ENCODE measurements around the gene LUM.

Gene LUM, protein sequence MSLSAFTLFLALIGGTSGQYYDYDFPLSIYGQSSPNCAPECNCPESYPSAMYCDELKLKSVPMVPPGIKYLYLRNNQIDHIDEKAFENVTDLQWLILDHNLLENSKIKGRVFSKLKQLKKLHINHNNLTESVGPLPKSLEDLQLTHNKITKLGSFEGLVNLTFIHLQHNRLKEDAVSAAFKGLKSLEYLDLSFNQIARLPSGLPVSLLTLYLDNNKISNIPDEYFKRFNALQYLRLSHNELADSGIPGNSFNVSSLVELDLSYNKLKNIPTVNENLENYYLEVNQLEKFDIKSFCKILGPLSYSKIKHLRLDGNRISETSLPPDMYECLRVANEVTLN

DNA sequence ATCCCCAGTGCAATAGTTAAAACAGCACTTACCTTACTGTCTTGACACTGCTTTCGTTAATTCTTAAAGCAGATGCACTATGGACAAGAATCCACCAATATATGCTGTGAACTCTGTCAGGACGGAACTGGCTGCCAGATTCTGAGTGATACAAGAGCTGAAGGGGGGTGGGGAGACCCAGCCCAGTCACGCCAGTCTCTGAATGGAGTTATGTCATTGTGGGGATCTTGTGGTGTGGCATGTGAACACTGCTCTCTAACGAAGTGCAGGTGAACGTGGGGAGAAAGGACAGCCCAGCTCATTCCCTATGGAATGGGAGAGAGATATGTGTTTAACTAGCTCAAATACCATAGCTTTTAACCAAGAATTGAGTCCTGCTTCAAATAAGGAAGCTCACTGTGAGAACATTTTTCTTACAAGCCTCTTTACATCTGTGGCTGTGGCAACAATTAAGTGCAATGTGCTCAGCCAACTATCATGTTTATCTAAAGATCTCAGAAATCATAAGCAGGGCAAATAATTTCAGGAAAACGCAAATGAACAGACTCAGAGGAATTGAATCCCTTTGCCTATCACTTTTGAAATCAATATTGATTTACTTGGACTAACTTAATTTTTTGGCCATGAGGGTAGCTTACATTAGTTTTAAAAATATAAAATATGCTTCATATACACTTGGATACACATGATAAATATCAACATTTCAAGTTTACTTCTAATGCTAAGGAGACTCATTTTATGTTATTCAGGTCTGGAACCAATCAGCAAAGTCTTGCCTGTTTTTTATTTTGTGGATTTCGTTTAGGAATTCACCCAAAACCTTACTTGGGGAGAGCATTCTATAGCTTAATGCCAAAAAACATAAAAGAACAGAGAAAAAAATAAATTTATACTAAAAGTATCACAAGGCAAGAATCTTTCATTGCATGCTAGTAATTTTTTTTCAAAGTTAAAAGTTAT is at the start of gene LUM:
TSS of gene LUM (minus strand) at position 129 of the 960 bp plus-strand sequence. CDS start 2,515 bp downstream, outside the sequence.
- DNase-seq, result no peak

DNA sequence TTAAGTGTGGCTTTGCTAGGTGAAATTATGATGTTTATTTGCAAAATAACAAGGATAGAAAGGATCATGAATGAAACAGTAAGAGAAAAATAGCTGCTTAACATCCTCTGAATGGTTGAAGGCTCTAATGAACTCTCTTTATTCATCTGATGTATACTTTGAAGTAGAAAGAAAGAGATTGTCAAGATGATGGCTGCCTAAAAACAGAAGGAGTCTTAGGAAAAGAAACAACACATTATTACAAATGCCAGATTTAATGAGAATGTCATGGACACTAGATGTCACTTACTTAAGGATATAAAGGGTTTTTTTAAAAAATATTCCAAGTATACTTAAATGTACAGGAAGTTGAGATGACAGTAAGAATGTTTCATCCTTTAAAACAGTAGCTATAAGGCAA is 49.7 kb upstream of the LUM start:
- DNase-seq, result no peak

DNA sequence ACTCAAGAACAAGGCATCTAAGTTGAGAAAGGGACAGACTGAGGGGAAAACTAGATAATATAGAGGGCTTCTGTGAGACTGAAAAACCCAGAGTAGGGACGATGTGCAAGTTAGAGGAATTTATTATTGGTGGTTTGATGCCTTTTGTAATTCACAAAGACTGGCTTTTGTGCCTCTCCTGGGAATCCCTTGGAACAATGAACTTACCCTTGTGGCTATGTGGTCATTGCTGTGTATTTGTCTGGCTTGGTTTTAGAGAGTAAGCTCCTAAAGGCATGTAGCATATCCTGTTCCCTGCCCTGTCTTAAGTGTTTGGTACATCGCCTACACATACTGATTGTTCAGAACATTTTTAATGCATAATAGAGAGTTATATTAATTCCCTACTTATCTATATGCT is 44.7 kb upstream of the LUM start:
- DNase-seq, result no peak

DNA sequence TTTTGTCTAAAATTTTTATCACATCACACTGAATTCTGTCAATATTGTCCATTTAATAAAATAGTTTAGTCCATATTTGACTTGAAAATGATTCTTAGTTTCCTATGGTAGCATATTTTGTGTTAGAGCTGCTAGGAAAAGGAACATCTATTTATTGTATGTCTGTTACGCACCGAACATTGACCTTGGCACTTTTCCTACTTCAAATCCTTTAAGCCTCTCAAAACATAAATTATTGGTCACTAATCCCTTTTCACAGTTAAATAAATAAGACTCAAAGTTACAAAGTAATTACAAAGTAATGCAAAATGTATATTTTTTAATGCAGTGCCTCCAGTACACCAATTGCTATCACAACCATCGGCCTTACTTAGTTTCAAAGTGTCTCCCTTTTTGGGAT is 42.8 kb upstream of the LUM start:
- no peak for DNase-seq

DNA sequence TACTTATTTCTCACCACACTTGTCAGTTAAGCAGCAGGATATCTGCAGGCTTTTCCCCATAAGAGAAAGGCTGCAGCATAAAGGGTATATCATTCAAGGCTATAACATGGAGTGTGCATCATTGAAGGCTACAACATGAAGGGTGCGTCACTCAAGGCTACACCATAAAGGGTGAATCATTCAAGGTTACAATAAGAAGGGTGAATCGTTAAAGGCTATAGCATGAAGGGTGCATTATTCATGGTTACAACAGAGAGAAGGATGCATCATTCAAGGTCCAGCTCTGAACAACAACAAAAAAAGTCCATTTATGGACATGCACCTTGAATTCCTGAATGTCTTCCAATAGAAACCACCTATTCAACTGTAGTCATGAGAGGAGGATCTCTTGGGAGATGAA is 32.8 kb upstream of the LUM start:
- DNase-seq, result no peak

GRCh38 chr12:91143206-91143605 is 31.9 kb upstream of the LUM start:
- no peak for DNase-seq

- no peak for DNase-seq
Observed at GRCh38 chr12:91142221-91142631, 30.9 kb upstream of the LUM start.

DNA sequence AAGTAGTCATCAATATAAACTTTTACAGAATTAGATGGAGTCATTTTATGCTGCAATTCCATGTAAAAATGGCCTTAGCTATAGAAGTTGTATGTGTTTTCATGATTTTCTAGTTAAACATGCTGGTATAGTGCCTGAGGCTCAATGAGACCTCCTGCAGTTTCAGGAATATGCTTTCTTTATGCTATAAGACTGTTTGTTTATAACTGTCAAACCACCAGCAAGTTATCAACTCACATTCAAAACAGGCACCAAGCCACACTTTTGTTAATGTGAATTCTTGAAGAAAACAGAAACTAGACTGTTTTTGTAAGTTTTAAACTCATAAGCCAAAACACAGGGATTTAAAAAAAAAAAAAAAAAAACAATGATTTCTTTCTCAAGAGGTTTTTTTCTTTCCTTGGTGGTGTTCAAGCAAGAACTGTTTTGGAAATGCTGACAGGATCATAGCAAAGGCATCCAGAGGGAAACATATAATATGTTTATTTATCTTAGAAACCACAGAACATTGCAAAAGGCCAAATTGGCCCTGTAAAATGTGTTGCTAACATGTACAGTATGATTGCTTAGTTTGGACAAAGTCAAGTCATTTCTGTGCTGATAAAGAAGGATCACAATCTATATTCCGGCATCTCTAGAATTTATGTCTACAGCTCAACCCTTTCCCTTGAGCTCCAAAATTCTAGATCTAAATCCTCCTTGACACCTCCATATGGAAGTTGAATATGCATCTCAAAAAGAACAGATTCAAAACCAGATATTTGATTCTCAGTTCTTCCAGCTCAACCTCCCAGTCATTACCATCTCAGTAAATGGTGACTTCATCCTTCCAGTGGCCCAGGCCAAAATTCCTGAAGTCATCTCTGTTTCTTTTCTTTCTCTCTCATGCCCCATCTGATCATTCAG is 29.0 kb upstream of the LUM start:
- DNase-seq, result no peak

- DNase-seq, result no peak
Observed at GRCh38 chr12:91139286-91139685, 28.0 kb upstream of the LUM start.

- DNase-seq, result no peak
Observed at GRCh38 chr12:91138337-91138920, 27.1 kb upstream of the LUM start.

GRCh38 chr12:91133871-91134270 is 22.6 kb upstream of the LUM start:
- DNase-seq, result no peak

DNA sequence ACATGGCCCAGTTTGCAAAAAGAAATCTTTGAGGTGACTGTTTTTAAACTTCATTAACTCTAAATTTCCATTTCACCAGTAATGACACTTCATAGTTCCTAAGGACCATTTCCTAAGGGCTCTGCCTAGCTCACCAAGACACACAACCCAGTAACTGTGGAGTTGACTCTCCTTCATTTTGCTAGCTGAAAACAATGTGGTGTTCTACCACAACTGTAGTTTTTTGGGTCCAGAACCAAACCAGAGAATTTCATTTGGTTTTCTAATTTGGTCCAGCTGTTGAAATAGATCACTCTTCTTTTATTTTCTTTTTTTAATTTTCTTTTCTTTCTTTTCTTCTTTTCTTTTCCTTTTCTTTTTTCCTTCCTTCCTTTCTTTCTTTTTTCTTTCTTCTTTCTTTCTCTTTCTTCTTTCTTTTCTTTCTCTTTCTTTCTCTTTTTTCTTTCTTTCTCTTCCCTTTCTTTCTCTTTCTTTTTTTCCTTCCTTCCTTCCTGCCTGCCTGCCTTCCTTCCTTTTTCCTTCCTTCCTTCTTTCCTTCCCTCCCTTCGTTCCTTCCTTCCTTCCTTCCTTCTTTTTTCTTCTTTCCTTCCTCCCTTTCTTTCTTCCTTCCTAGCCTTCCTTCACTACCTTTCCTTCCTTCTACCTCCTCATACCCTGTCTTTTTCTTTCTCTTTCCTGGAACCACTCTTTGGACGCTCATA is 18.5 kb upstream of the LUM start:
- no peak for DNase-seq

DNA sequence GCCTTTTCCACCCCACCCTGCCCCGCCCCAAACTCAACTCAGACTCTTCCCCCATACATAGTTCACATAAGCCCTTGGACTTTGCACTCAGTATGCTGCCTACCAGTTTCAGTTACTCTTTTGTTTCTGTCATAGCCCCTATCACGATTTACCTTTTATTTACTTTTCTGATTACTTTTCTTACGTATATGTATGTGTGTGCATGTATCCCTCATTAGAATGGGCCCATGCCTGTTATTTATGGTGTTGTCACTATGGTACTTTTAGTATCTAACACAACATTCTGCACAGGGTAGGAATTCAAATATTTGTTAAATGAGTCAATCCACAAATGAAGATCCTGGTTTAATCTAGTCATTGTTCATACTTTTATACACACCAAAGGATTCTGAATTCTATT is 16.5 kb upstream of the LUM start:
- no peak for DNase-seq

- no peak for DNase-seq
Observed at GRCh38 chr12:91127306-91127705, 16.0 kb upstream of the LUM start.

- DNase-seq, result no peak
Observed at GRCh38 chr12:91126516-91126915, 15.2 kb upstream of the LUM start.

DNA sequence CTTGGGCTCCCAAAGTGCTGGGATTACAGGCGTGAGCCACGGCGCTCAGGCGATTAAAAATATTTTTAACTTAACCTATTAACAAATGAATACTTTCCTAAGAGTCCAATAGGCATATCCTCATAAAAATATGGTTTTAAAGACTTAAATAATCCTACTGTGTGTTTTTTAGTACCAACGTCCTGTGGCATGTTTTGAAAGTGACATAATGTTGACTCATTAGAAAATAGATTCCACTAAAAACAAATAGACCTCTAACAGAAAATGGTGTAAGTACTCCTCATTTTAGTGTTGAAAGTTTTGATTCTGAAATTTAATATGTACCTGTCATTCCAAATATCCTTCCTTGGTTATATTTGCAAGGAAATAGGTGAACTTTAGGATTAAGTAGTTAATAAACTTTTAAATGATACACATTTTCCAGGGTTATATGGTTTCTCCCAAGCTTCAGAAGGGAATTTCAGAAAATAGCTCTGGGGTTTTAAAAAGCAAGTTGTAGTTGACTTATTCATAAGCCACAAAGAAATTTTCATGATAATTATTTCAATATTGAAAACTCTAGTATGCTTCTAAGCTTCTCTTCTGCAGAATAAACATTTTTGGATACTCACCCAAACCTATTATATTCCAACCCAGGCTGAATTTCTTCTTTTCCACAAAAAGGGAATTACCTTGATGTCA is 12.1 kb upstream of the LUM start:
- DNase-seq, result no peak

DNA sequence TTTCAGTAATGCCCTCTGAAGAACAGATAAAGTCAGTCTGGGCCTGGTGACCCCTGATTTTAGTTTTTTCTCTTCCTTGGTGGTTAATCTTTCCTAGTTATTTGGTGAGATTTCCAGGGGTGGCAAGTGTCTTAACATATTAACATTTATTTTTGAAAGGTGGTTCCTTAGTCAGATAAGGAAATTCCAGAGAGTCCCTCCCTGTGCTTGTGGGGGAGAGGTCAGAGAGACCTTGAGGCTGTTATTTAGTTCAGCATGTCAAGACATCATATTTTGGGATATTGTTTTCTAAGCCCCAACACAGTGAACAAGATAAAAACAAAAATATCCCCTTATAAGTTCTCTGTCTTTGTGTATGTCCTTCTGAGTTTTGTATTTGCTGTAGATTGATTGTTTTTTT is 9.5 kb upstream of the LUM start:
- DNase-seq, result no peak

GRCh38 chr12:91119089-91119488 is 7.8 kb upstream of the LUM start:
- no peak for DNase-seq

- no peak for DNase-seq
Observed at GRCh38 chr12:91113621-91114020, 2.3 kb upstream of the LUM start.

GRCh38 chr12:91110311-91110924 is 876 bp downstream of the LUM start:
- DNase-seq, result no peak

All from activated CD8-positive, alpha-beta memory T cell treated with anti-CD3 and anti-CD28 coated beads for 24 hours (primary cell).